ENCODE measurements around the gene ATP11A.

Gene ATP11A

DNA sequence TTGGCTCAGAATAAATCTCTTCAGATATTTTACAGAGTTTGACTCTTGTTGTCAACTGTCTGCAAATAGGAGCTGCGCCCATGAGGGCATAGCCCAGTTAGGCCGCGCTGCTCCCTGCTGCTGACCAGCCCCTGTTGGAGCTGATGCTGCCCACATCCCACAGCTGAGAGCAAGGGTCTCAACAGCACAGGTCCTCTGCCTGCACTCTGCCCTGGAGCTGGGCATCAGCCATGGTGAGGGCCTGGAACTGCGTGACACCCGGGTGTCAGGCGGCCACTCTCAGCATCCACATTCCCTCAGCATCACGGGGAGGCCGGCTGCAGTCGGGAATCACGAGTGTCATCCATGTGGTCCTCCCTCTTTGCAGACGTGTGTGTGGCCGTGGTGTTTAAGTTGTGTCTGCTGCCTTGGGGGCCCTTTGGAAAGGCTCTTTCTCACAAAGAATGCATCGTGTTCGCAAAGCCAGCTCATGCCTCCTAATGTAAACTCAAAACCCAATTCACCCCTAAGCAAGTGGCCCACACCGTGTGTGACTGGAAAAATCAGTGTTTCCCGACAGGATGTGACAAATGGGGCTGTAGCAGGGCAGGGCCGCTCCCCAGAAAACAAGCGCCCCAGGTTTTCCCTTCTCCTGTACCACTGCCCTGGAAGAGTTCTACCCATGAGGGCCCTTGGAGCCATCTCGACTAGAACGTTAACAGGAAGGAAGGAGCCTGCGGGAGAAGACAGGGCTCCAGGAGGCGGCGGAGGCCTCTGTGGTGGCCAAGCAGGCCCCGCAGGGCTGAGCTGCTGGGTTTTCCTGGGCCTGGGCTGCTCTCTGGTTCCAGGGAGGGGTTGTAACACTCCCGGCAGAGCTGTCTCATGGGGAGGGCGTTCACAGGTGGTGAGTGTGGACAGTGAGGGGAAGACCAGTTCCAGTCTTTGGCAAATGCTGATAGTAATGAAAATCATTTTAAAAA lies 20.3 kb downstream of the ATP11A start:
- no peak for DNase-seq (ENCODE audit: low read depth, low spot score)
- no peaks in the 10 kb centered on the region for H3K9me3 ChIP-seq (ENCODE audit: low read depth, low read length)
- H3K36me3 ChIP-seq (ENCODE audit: insufficient read depth, low read length): no peaks in the 10 kb centered on the region
- no peak for TF ChIP-seq POLR2AphosphoS5 (IDR thresholded peaks at IDR 0.05; ENCODE audit: borderline replicate concordance, low read depth, low read length)
- no peak for TF ChIP-seq EZH2 (IDR thresholded peaks at IDR 0.05)
- TF ChIP-seq FOXP2 (optimal IDR thresholded peaks at IDR 0.05; ENCODE audit: control extremely low read depth, extremely low read length, insufficient read depth): no peak
- no peak overlapping the region for H3K4me3 ChIP-seq
- H3K27ac ChIP-seq: no peak overlapping the region
- no peak overlapping the region for H3K9ac ChIP-seq (ENCODE audit: insufficient read length)

- TF ChIP-seq POLR2AphosphoS5 (IDR thresholded peaks at IDR 0.05; ENCODE audit: borderline replicate concordance, low read depth, low read length) (no peak), EZH2 (IDR thresholded peaks at IDR 0.05) (no peak), FOXP2 (optimal IDR thresholded peaks at IDR 0.05; ENCODE audit: control extremely low read depth, extremely low read length, insufficient read depth) (no peak)
- Histone ChIP-seq H3K36me3 (ENCODE audit: insufficient read depth, low read length) (no peaks in the 10 kb centered on the region), H3K27ac (peak overlapping the region; percentile 45; the same call in 1 of the 2 replicates), H3K9me3 (ENCODE audit: low read depth, low read length) (no peaks in the 10 kb centered on the region), H3K9ac (ENCODE audit: insufficient read length) (no peak overlapping the region), H3K4me3 (peak overlapping the region; percentile 36)
- DNase-seq (ENCODE audit: low read depth, low spot score): no peak
These were observed 21.2 kb downstream of the ATP11A start for GRCh38 chr13:112710855-112711527.

- peak overlapping the region; percentile 45; the same call in 1 of the 2 replicates for H3K27ac ChIP-seq
- no peaks in the 10 kb centered on the region for H3K36me3 ChIP-seq (ENCODE audit: insufficient read depth, low read length)
- no peak for TF ChIP-seq EZH2 (IDR thresholded peaks at IDR 0.05)
- no peak for TF ChIP-seq FOXP2 (optimal IDR thresholded peaks at IDR 0.05; ENCODE audit: control extremely low read depth, extremely low read length, insufficient read depth)
- TF ChIP-seq POLR2AphosphoS5 (IDR thresholded peaks at IDR 0.05; ENCODE audit: borderline replicate concordance, low read depth, low read length): no peak
- DNase-seq (ENCODE audit: low read depth, low spot score): peak; percentile 52
- H3K4me3 ChIP-seq: peak overlapping the region; percentile 36
- no peaks in the 10 kb centered on the region for H3K9me3 ChIP-seq (ENCODE audit: low read depth, low read length)
- no peak overlapping the region for H3K9ac ChIP-seq (ENCODE audit: insufficient read length)
These were observed 21.9 kb downstream of the ATP11A start for GRCh38 chr13:112711528-112712265.

DNA sequence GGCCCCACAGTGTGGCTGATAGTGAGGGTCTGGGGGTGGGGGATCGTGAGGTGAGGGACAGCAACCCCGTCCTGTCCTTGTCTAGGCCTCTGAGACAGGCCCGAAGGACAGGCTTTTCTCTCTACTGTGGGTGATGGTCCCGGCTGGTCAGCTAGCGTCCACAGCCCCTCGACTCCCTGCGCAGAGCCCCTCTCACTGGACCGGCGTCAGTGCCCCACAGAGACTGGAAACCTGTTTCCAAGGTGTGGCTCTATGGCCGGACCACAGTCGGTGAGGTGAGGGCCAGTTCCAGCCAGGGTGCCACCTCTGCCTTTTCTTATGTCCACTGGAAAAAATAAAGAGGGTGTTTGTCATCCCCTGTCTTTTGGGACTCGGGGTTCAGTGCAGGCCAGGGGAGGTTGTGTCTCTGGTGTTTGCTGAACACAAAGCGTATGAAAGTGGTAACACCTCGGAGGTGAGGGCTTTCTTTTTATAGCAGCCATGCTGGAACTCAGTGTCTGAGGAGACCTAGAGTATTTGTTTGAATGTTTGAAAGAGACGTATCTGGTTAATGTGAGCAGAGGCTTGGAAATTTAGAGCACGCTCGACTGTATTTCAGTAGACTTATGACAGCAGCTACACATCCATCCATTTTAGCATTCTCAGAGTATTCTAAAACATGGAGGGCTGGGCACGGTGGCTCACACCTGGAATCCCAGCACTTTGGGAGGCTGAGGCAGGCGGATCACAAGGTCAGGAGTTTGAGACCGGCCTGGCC lies 22.8 kb downstream of the ATP11A start:
- Histone ChIP-seq H3K36me3 (ENCODE audit: insufficient read depth, low read length) (no peaks in the 10 kb centered on the region), H3K9ac (ENCODE audit: insufficient read length) (no peak overlapping the region), H3K4me3 (no peak overlapping the region), H3K27ac (peak overlapping the region; percentile 45; the same call in 1 of the 2 replicates), H3K9me3 (ENCODE audit: low read depth, low read length) (no peaks in the 10 kb centered on the region)
- no peak for DNase-seq (ENCODE audit: low read depth, low spot score)
- TF ChIP-seq FOXP2 (optimal IDR thresholded peaks at IDR 0.05; ENCODE audit: control extremely low read depth, extremely low read length, insufficient read depth) (no peak), POLR2AphosphoS5 (IDR thresholded peaks at IDR 0.05; ENCODE audit: borderline replicate concordance, low read depth, low read length) (no peak), EZH2 (IDR thresholded peaks at IDR 0.05) (no peak)

DNA sequence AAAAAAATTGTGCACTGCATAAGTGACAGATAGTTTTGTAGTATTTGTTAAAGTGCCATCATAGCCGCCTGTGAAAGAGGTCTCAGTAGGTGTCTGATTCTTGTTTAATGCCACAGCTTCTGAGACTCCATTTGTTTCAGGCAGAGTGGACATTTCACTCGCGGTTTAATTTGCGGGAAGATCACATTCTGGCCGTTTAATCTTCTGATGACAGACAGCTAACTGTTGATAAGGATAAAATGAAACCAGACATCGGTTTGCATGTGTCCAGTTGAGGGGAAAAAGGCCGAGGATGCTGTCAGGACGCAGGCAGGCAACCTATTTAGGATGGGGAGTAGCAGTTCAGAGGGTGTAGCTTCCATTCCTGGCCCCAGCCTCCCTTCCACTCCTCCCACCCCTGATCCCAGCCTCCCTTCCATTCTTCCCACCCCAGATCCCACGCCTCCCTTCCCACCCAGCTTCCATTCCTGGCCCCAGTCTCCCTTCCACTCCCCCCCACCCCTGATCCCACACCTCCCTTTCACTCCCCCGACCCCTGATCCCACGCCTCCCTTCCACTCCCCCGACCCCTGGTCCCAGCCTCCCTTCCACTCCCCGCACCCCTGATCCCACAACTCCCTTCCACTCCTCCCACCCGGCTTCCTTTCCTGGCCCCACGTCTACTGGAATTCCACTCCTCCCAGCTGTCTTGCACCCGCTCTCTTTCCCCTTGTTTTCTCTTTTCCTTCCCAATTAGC lies 23.8 kb downstream of the ATP11A start:
- DNase-seq (ENCODE audit: low read depth, low spot score): no peak
- Histone ChIP-seq H3K27ac (peak overlapping the region; percentile 44; the same call in 1 of the 2 replicates), H3K4me3 (no peak overlapping the region), H3K36me3 (ENCODE audit: insufficient read depth, low read length) (no peaks in the 10 kb centered on the region), H3K9me3 (ENCODE audit: low read depth, low read length) (no peaks in the 10 kb centered on the region), H3K9ac (ENCODE audit: insufficient read length) (no peak overlapping the region)
- TF ChIP-seq FOXP2 (optimal IDR thresholded peaks at IDR 0.05; ENCODE audit: control extremely low read depth, extremely low read length, insufficient read depth): no peak
- TF ChIP-seq POLR2AphosphoS5 (IDR thresholded peaks at IDR 0.05; ENCODE audit: borderline replicate concordance, low read depth, low read length): no peak
- no peak for TF ChIP-seq EZH2 (IDR thresholded peaks at IDR 0.05)

DNA sequence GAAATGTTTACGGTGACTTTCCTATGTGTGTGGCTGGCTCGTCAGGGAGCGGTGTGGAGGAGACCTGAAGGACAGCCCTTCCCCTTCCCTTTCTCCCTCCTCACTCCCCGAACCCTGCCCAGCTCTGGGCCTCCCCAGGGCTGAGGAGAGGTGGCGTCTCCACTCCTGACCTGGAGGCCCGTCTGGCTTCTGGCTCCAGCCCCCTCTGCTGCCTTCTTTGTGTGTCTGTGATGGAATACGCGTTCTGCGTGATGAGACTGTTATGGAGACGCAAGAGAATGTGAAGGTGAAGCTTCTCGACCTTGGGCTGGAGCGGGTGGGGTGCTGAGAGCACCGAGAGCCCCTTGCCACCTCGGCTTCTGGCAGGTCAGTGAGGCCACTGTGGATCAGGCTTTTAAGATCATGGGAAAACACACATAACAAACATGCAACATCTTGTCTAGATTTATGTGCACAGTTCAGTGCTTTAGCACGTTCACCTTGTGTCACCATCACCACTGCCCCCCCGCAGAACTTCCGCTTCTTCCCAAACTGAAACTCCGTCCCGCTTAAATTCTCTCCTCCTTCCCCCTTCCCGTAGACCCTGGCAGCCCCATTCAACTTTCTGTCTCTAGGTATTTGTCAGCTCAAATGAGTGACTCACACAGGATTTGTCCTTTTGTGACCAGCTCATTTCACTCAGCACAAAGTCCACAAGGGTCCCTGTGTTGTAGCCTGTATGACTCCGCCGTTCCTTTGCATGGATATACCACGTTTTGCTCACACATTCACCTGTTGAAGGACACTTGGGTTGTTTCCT lies 24.7 kb downstream of the ATP11A start:
- Histone ChIP-seq H3K4me3 (no peak overlapping the region), H3K36me3 (ENCODE audit: insufficient read depth, low read length) (no peaks in the 10 kb centered on the region), H3K9me3 (ENCODE audit: low read depth, low read length) (no peaks in the 10 kb centered on the region), H3K27ac (no peak overlapping the region), H3K9ac (ENCODE audit: insufficient read length) (no peak overlapping the region)
- TF ChIP-seq POLR2AphosphoS5 (IDR thresholded peaks at IDR 0.05; ENCODE audit: borderline replicate concordance, low read depth, low read length) (no peak), FOXP2 (optimal IDR thresholded peaks at IDR 0.05; ENCODE audit: control extremely low read depth, extremely low read length, insufficient read depth) (no peak), EZH2 (IDR thresholded peaks at IDR 0.05) (no peak)
- DNase-seq (ENCODE audit: low read depth, low spot score): no peak
